WTC11 (cell line): ENCODE data around the gene MRPL20. TPM values are rescaled to one million over a fixed set of nuclear protein-coding genes. Genes with fewer than 3 reads are reported as not detected.
A peak's percentile ranks its signal among the peaks of the same experiment; 100 is the strongest.

Source experiments
- ATAC-seq: fragments of 200-7000 bp; cut with Tn5 transposase; 2 replicates; pipeline ENCODE4 v1.10.0; 2021; ENCODE audit warnings: mild to moderate bottlenecking, moderate library complexity
- CTCF ChIA-PET: fragments of 300-600 bp; sonication (Branson Sonifier 250); formaldehyde crosslinking; loops from one replicate; lab custom pipeline; 2021; ENCODE audit warnings: antibody characterized with exemption; lab: Charles Lee
- POLR2A ChIA-PET: fragments of 350-600 bp; sonication (Branson Sonifier 250); formaldehyde crosslinking; loops from one replicate; lab custom pipeline; 2021; ENCODE audit warnings: antibody characterized with exemption; lab: Charles Lee
- DNase-seq: peaks from one replicate; pipeline ENCODE4 v3.0.0; 2021; ENCODE audit warnings: low spot score
- H3K27ac Mint-ChIP-seq: 2 replicates; pipeline ENCODE4 v1.8.0; 2021; ENCODE audit warnings: mixed read lengths
- H3K27me3 Mint-ChIP-seq: 2 replicates; pipeline ENCODE4 v1.8.0; 2021; ENCODE audit warnings: low read depth, mild to moderate bottlenecking, moderate library complexity, mixed read lengths
- H3K36me3 Mint-ChIP-seq: 2 replicates; pipeline ENCODE4 v1.8.0; 2021; ENCODE audit warnings: mixed read lengths
- H3K4me1 Mint-ChIP-seq: 2 replicates; pipeline ENCODE4 v1.8.0; 2022; ENCODE audit warnings: mixed read lengths
- H3K4me3 Mint-ChIP-seq: 2 replicates; pipeline ENCODE4 v1.8.0; 2021; ENCODE audit warnings: mild to moderate bottlenecking, moderate library complexity, mixed read lengths
- H3K9me3 Mint-ChIP-seq: 2 replicates; pipeline ENCODE4 v1.8.0; 2021; ENCODE audit warnings: mixed read lengths
- AFF4 ChIP-seq: sonication (generic); formaldehyde crosslinking; IDR thresholded peaks from 2 replicates; pipeline ENCODE4 v1.8.1; 2023; ENCODE audit warnings: mild to moderate bottlenecking, missing genetic modification reagents, borderline replicate concordance
- ATF1 ChIP-seq: sonication (generic); formaldehyde crosslinking; IDR thresholded peaks from 2 replicates; pipeline ENCODE4 v1.8.1; 2023; ENCODE audit warnings: mild to moderate bottlenecking, moderate library complexity, missing genetic modification reagents
- ATF2 ChIP-seq: sonication (generic); formaldehyde crosslinking; IDR thresholded peaks from 2 replicates; pipeline ENCODE4 v1.8.1; 2022; ENCODE audit warnings: low read depth, missing genetic modification reagents, borderline replicate concordance
- ESRRA ChIP-seq: sonication (generic); formaldehyde crosslinking; IDR thresholded peaks from 2 replicates; pipeline ENCODE4 v1.8.1; 2022; ENCODE audit warnings: mild to moderate bottlenecking, missing genetic modification reagents, borderline replicate concordance
- ETV6 ChIP-seq: sonication (generic); formaldehyde crosslinking; IDR thresholded peaks from 2 replicates; pipeline ENCODE4 v1.8.1; 2022; ENCODE audit warnings: mild to moderate bottlenecking, missing genetic modification reagents
- FOXP1 ChIP-seq: sonication (generic); formaldehyde crosslinking; IDR thresholded peaks from 2 replicates; pipeline ENCODE4 v1.8.0; 2022; ENCODE audit warnings: missing genetic modification reagents, mild to moderate bottlenecking, moderate library complexity, borderline replicate concordance
- GABPB1 ChIP-seq: sonication (generic); formaldehyde crosslinking; IDR thresholded peaks from 2 replicates; pipeline ENCODE4 v1.8.1; 2023; ENCODE audit warnings: mild to moderate bottlenecking, missing genetic modification reagents
- GRHL2 ChIP-seq: fragments of 250-450 bp; sonication (Bioruptor Pico); IDR thresholded peaks from 2 replicates; pipeline ENCODE4 v1.8.0; 2022; ENCODE audit warnings: mild to moderate bottlenecking, moderate library complexity; ENCODE audit not compliant: insufficient replicate concordance, severe bottlenecking
- GTF2I ChIP-seq: fragments of 250-450 bp; sonication (Bioruptor Pico); conservative IDR thresholded peaks from 2 replicates; pipeline ENCODE4 v1.4.0; 2021; ENCODE audit warnings: mild to moderate bottlenecking
- KAT7 ChIP-seq: sonication (generic); formaldehyde crosslinking; IDR thresholded peaks from 2 replicates; pipeline ENCODE4 v1.8.1; 2023; ENCODE audit warnings: missing genetic modification reagents, mild to moderate bottlenecking, borderline replicate concordance
- MLX ChIP-seq: sonication (generic); formaldehyde crosslinking; IDR thresholded peaks from 2 replicates; pipeline ENCODE4 v1.8.1; 2023; ENCODE audit warnings: mild to moderate bottlenecking, missing genetic modification reagents, moderate library complexity
- NFATC4 ChIP-seq: fragments of 250-450 bp; sonication (Bioruptor Pico); IDR thresholded peaks from 2 replicates; pipeline ENCODE4 v1.9.0; 2021; ENCODE audit warnings: mild to moderate bottlenecking
- NFE2L1 ChIP-seq: sonication (generic); formaldehyde crosslinking; IDR thresholded peaks from 2 replicates; pipeline ENCODE4 v1.8.1; 2023; ENCODE audit warnings: missing genetic modification reagents
- SOX15 ChIP-seq: fragments of 250-450 bp; sonication (Bioruptor Pico); IDR thresholded peaks from 2 replicates; pipeline ENCODE4 v1.9.0; 2021; ENCODE audit warnings: mild to moderate bottlenecking
- STAT6 ChIP-seq: sonication (generic); formaldehyde crosslinking; conservative IDR thresholded peaks from 2 replicates; pipeline ENCODE4 v1.8.1; 2023; ENCODE audit warnings: mild to moderate bottlenecking, low read depth, missing genetic modification reagents, moderate library complexity
- ZBTB21 ChIP-seq: sonication (generic); formaldehyde crosslinking; IDR thresholded peaks from 2 replicates; pipeline ENCODE4 v1.8.1; 2023; ENCODE audit warnings: mild to moderate bottlenecking, missing genetic modification reagents, borderline replicate concordance
- ZNF219 ChIP-seq: sonication (generic); formaldehyde crosslinking; IDR thresholded peaks from 2 replicates; pipeline ENCODE4 v1.8.0; 2023; ENCODE audit warnings: missing genetic modification reagents, mild to moderate bottlenecking, borderline replicate concordance
- ZNF512 ChIP-seq: sonication (generic); formaldehyde crosslinking; IDR thresholded peaks from 2 replicates; pipeline ENCODE4 v1.8.1; 2022; ENCODE audit warnings: missing genetic modification reagents, borderline replicate concordance
- total RNA-seq: library from RNA; stranded (reverse); gene quantifications from 3 replicates; pipeline ENCODE4 v1.2.3, GENCODE V29; 2021

The MRPL20 gene
- total RNA-seq, 1 experiment from 2014 or later: 156 TPM

- ATAC-seq: no peak
- CTCF ChIA-PET: no interaction called here
Measured at GRCh38 chr1:1397839-1398523, 9.1 kb downstream of the MRPL20 start.

GRCh38 chr1:1395166-1395565 lies 11.9 kb downstream of the MRPL20 start:
- CTCF ChIA-PET: interaction anchor here (0.8 kb wide), 1 partner anchor 46 kb away, joined by 3 read pairs; no protein-coding TSS in a partner anchor
- POLR2A ChIA-PET: no interaction called here
- Mint-ChIP-seq H3K4me1 (peaks cover 8% of the 10 kb centered on the region), H3K36me3 (peaks cover 71% of the 10 kb centered on the region), H3K27me3 (no peaks in the 10 kb centered on the region), H3K9me3 (no peaks in the 10 kb centered on the region), H3K4me3 (no peak overlapping the region), H3K27ac (peak overlapping the region; percentile 3; the same call in 1 of the 2 replicates)
- no peak for ATAC-seq
- TF ChIP-seq KAT7: no peak
- TF ChIP-seq SOX15: no peak
- no peak for TF ChIP-seq GABPB1 (CRISPR knock-in tag)
- no peak for TF ChIP-seq GTF2I (CRISPR knock-in tag)
- no peak for TF ChIP-seq STAT6 (CRISPR knock-in tag)
- TF ChIP-seq NFE2L1 (CRISPR knock-in tag): no peak
- TF ChIP-seq ATF1: no peak
- TF ChIP-seq, all 79 proteins: peak for 0
- no peak for DNase-seq

More at GRCh38 chr1:1397839-1398523, 9.1 kb downstream of the MRPL20 start:
- peaks cover 31% of the 10 kb centered on the region for H3K4me1 Mint-ChIP-seq
- POLR2A ChIA-PET: no interaction called here
- no peaks in the 10 kb centered on the region for H3K9me3 Mint-ChIP-seq
- H3K4me3 Mint-ChIP-seq: peak overlapping the region; percentile 85
- DNase-seq: no peak
- H3K36me3 Mint-ChIP-seq: peaks cover 63% of the 10 kb centered on the region
- TF ChIP-seq ZNF219 (CRISPR knock-in tag) (no peak), SOX15 (no peak), NFATC4 (CRISPR knock-in tag) (no peak), ZBTB21 (CRISPR knock-in tag) (no peak), GRHL2 (no peak), MLX (CRISPR knock-in tag) (no peak)
- H3K27me3 Mint-ChIP-seq: no peaks in the 10 kb centered on the region
- H3K27ac Mint-ChIP-seq: peak overlapping the region; percentile 93

- no peak for ATAC-seq
- Mint-ChIP-seq H3K9me3 (no peaks in the 10 kb centered on the region), H3K27me3 (no peaks in the 10 kb centered on the region), H3K36me3 (peaks cover 81% of the 10 kb centered on the region), H3K4me1 (peaks cover 6% of the 10 kb centered on the region), H3K27ac (no peak overlapping the region), H3K4me3 (no peak overlapping the region)
- POLR2A ChIA-PET: no interaction called here
- CTCF ChIA-PET: interaction anchor here (0.7 kb wide), 1 partner anchor 26 kb away, joined by 5 read pairs; no protein-coding TSS in a partner anchor
- DNase-seq: no peak
- TF ChIP-seq ETV6: no peak
- TF ChIP-seq ZNF512 (CRISPR knock-in tag): no peak
- no peak for TF ChIP-seq ATF2 (CRISPR knock-in tag)
- TF ChIP-seq FOXP1: no peak
- TF ChIP-seq ESRRA: no peak
- TF ChIP-seq AFF4: no peak
- TF ChIP-seq GABPB1 (CRISPR knock-in tag): no peak
Measured at GRCh38 chr1:1394116-1394515, 13.0 kb downstream of the MRPL20 start.
